Ovary (tissue), 9 donors: ENCODE results near the gene MRPL4. TPM values are rescaled to one million over a fixed set of nuclear protein-coding genes. Genes with fewer than 3 reads are reported as not detected.
"Not testable (repeated sequence)": the region's sequence is repeated elsewhere in the genome, so short reads cannot be mapped to it uniquely, and the experiment has no call there.

ENCODE experiments used
- DNase-seq, 5 donors: peaks; one replicate each; pipeline ENCODE4 v3.0.0-alpha.2; 2019 to 2020
- H3K27ac ChIP-seq, 2 donors: fragments of 200-600 bp; one replicate each; pipeline versions ENCODE4 v1.5.1 to v1.8.0; 2019 to 2022
- H3K27me3 ChIP-seq: fragments of 200-600 bp; one replicate; pipeline ENCODE4 v1.8.0; 2022
- H3K36me3 ChIP-seq: fragments of 200-600 bp; sonication (generic); one replicate; pipeline ENCODE4 v1.5.1; 2019
- H3K4me1 ChIP-seq: one replicate; pipeline ENCODE4 v1.8.1; 2013; ENCODE audit warnings: mild to moderate bottlenecking, moderate library complexity; ENCODE audit not compliant: insufficient read depth
- H3K4me3 ChIP-seq: fragments of 200-600 bp; sonication (generic); one replicate; pipeline ENCODE4 v1.5.1; 2017
- H3K9me3 ChIP-seq, 2 donors: fragments of 200-600 bp in 1 of 2; sonication (generic) in 1 of 2; one replicate each; pipeline versions ENCODE4 v1.5.1 to v1.8.1; 2013 to 2019; ENCODE audit warnings: mild to moderate bottlenecking in 1 of 2, moderate library complexity in 1 of 2
- CTCF ChIP-seq, 3 donors: fragments of 450-650 bp in 2 of 3; fragments of 200-600 bp in 1 of 3; IDR thresholded peaks; one replicate each; pipeline versions ENCODE4 v1.5.1 to v1.8.0; 2016 to 2022; ENCODE audit warnings: antibody characterized with exemption in 3 of 3, mild to moderate bottlenecking in 1 of 3
- EP300 ChIP-seq: sonication (generic); formaldehyde crosslinking; IDR thresholded peaks from one replicate; pipeline ENCODE4 v1.6.1; 2017; ENCODE audit warnings: antibody characterized with exemption
- POLR2A ChIP-seq: fragments of 450-650 bp; IDR thresholded peaks from one replicate; pipeline ENCODE4 v1.6.1; 2017; ENCODE audit warnings: antibody characterized with exemption, mild to moderate bottlenecking, moderate library complexity
- WGBS, 3 donors: extraction: QIAGEN DNeasy Blood & Tissue Kit in 1 of 3; methylation state at CpG; one replicate each; pipeline versions ENCODE4 v1.1.5 to v1.1.7; 2013 to 2017; 5-methylcytosine and 5-hydroxymethylcytosine counted together
- intact Hi-C, 4 donors: fragments of 100-400 bp; cut with DNase I; formaldehyde crosslinking; loops; one replicate each; pipeline versions ENCODE4 v1.11.0 to v1.15.1; 2022 to 2023
- polyA plus RNA-seq, 2 donors: library from polyadenylated mRNA; stranded (reverse); fragments of 200-250 nt in 1 of 2; fragments of 350-450 nt in 1 of 2; fragmentation: Illumina TruSeq in 1 of 2; extraction: RNeasy Lipid Tissue Mini Kit (QIAGEN cat#74804) in 1 of 2; gene quantifications; one replicate each; pipeline ENCODE4 v1.2.3, GENCODE V29; 2013 to 2014
- total RNA-seq, 7 donors: library from RNA; depleted of rRNA in 2 of 7; stranded (reverse); fragments of >200 nt in 2 of 7; fragmentation: NEBNext Ultra II Directional in 3 of 7; extraction: Animal tissue kit (Norgen Biotek cat#: 25700) in 3 of 7; gene quantifications; one replicate each; pipeline versions ENCODE4 v1.1.0 to v1.2.4, GENCODE V29; 2016 to 2023
- donor health status: DM: no; HTN: no; CAD: no; lungs with moderate emphysema.
- donor health status: DM: no; HTN: no; CAD: no.
- donor health status: Bipolar disorder and iron deficiency.
- donor health status: DM: yes; HTN: yes; CAD: no.
- donor health status: DM: no; HTN: no; CAD: no.
- donor health status: DM: yes; HTN: yes; CAD: no.

The MRPL4 gene
- total and polyA plus RNA-seq, 9 donors: 4.7 to 73.3 (median 58.9) TPM

GRCh38 chr19:10279737-10280442 is 27.9 kb downstream of the MRPL4 start:
- TF ChIP-seq CTCF (IDR thresholded peaks at IDR 0.05) (no peak), POLR2A (no peak), EP300 (no peak)
- 87 to 89% (median 89%) methylated on average over 5 of the region's 5 CpGs for WGBS, 3 donors
- Histone ChIP-seq H3K9me3 (no peaks in the 10 kb centered on the region), H3K4me3 (no peak overlapping the region), H3K27ac (no peak overlapping the region), H3K36me3 (no peaks in the 10 kb centered on the region), H3K27me3 (no peaks in the 10 kb centered on the region), H3K4me1 (no peaks in the 10 kb centered on the region)
- intact Hi-C loops: no loop called here
- no peak for DNase-seq

- WGBS, 3 donors: 92 to 96% (median 94%) methylated on average over 5 of the region's 5 CpGs
- intact Hi-C loops, H3K36me3 ChIP-seq: not testable (repeated sequence)
Observed at GRCh38 chr19:10282043-10282442, 30.0 kb downstream of the MRPL4 start.

GRCh38 chr19:10283301-10284064 is 31.5 kb downstream of the MRPL4 start:
- Histone ChIP-seq H3K4me1 (peaks cover 1% of the 10 kb centered on the region), H3K9me3 (no peaks in the 10 kb centered on the region), H3K27me3 (no peaks in the 10 kb centered on the region), H3K36me3 (no peaks in the 10 kb centered on the region), H3K4me3 (no peak overlapping the region), H3K27ac (no peak overlapping the region)
- WGBS, 3 donors: 75 to 77% (median 77%) methylated on average over 23 of the region's 23 CpGs
- DNase-seq: no peak
- no peak for TF ChIP-seq CTCF (IDR thresholded peaks at IDR 0.05)
- TF ChIP-seq POLR2A: no peak
- no peak for TF ChIP-seq EP300
- intact Hi-C loops: no loop called here

More at GRCh38 chr19:10282043-10282442, 30.0 kb downstream of the MRPL4 start:
- H3K4me3 ChIP-seq, H3K27me3 ChIP-seq, H3K4me1 ChIP-seq, DNase-seq, H3K27ac ChIP-seq, H3K9me3 ChIP-seq: not testable (repeated sequence)

GRCh38 chr19:10284065-10284959 is 32.3 kb downstream of the MRPL4 start:
- Histone ChIP-seq H3K4me1 (peaks cover 6% of the 10 kb centered on the region), H3K4me3 (no peak overlapping the region), H3K27me3 (no peaks in the 10 kb centered on the region), H3K27ac (no peak overlapping the region), H3K36me3 (no peaks in the 10 kb centered on the region), H3K9me3 (no peaks in the 10 kb centered on the region)
- intact Hi-C loops: no loop called here
- 91 to 93% (median 91%) methylated on average over 33 to 34 of the region's 34 CpGs for WGBS, 3 donors
- DNase-seq: no peak
- TF ChIP-seq POLR2A (no peak), EP300 (no peak), CTCF (IDR thresholded peaks at IDR 0.05) (no peak)
